ENCODE measurements around the gene CAST. TPM values are rescaled to one million over a fixed set of nuclear protein-coding genes. Genes with fewer than 3 reads are reported as not detected.

The CAST gene
- total RNA-seq, 2 donors from 2014 or later: 422 to 589 TPM

- no peak for ATAC-seq
- DNase-seq: no peak
- intact Hi-C loops (cut with DNase I): no loop called here
Observed at GRCh38 chr5:96818125-96818788, 156.1 kb downstream of the CAST start.

GRCh38 chr5:96819806-96820205, 157.6 kb downstream of the CAST start:
- no peak for ATAC-seq
- intact Hi-C loops (cut with DNase I): no loop called here
- DNase-seq: no peak

GRCh38 chr5:96821260-96821916, 159.2 kb downstream of the CAST start:
- DNase-seq (no peak), ATAC-seq (no peak)
- intact Hi-C loops (cut with DNase I): no loop called here

GRCh38 chr5:96822686-96823459, 160.7 kb downstream of the CAST start:
- intact Hi-C loops (cut with DNase I): no loop called here
- ATAC-seq (no peak), DNase-seq (no peak)

GRCh38 chr5:96823900-96824380, 161.8 kb downstream of the CAST start:
- ATAC-seq: peak; percentile 55 to 98
- intact Hi-C loops (cut with DNase I): no loop called here

More at GRCh38 chr5:96823900-96824380, 161.8 kb downstream of the CAST start:
- DNase-seq: no peak

Other genes starting within 250 kb of the CAST start
- 1 to 10 TPM in 1 of 2 donors, under 1 TPM in 1; 0.41 to 3.1 TPM for gene PCSK1, start 229.1 kb upstream of the CAST start, total RNA-seq
- gene ERAP1, start 145.6 kb downstream of the CAST start, total RNA-seq: 10 to 100 TPM; 38.4 to 38.8 TPM
- 1 to 10 TPM; 6.5 to 9.5 TPM for gene ERAP2, start 214.1 kb downstream of the CAST start, total RNA-seq